HG02763 (cell line): Measurements from ENCODE around the gene PRORP.
"Not testable (repeated sequence)": the region's sequence is repeated elsewhere in the genome, so short reads cannot be mapped to it uniquely, and the experiment has no call there.

Source experiments
- ATAC-seq: cut with Tn5 transposase; IDR thresholded peaks from one replicate; pipeline ENCODE4 v1.9.1; 2021; ENCODE audit warnings: mild to moderate bottlenecking, moderate library complexity; ENCODE audit not compliant: unreplicated experiment

Gene PRORP

GRCh38 chr14:35121887-35122695, at the start of gene PRORP, which contains the start of gene PPP2R3C:
Gene PRORP (plus strand): TSS chr14:35122552. CDS start chr14:35123246, 694 bp downstream.
Gene PPP2R3C (minus strand): TSS chr14:35121990. CDS start chr14:35121959, 31 bp downstream.
- ATAC-seq: peak; percentile 81

GRCh38 chr14:35073486-35073885, 48.9 kb upstream of the PRORP start:
- no peak for ATAC-seq

DNA sequence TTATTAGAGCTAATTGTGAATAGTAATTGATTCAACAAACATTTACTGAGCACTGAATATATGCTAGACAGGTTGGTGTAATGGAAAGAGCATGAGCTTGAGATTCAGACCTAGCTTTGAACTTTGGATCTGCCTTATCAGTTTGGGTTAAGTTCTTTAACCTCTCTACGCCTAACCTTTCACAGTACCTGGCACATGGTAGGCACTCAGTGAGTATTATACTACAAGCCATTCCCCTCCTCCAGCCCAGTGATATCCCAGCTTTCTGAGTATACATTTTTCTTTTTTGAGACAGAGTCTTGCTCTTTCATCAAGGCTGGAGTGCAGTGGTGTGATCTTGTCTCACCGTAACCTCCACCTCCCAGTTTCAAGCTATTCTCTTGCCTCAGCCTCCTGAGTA, 44.3 kb upstream of the PRORP start:
- no peak for ATAC-seq

DNA sequence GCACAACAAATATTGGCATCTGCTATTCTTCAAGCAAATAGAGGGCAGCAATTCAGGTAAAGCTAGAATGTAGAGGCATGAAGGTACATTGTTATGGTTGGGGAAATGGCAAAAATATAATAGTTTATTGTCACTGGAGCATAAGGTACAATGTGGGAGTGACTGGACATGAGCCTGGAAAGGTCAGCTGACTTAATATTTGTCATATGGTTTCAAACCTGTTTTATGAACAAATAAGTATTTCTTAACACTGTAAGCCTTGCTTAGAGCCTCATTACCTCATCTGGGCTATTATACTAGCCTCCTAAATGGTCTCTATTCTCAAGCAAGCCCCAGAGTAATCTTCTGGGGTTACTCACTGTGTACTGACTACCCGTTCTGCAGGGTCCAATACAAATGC, 42.6 kb upstream of the PRORP start:
- no peak for ATAC-seq

DNA sequence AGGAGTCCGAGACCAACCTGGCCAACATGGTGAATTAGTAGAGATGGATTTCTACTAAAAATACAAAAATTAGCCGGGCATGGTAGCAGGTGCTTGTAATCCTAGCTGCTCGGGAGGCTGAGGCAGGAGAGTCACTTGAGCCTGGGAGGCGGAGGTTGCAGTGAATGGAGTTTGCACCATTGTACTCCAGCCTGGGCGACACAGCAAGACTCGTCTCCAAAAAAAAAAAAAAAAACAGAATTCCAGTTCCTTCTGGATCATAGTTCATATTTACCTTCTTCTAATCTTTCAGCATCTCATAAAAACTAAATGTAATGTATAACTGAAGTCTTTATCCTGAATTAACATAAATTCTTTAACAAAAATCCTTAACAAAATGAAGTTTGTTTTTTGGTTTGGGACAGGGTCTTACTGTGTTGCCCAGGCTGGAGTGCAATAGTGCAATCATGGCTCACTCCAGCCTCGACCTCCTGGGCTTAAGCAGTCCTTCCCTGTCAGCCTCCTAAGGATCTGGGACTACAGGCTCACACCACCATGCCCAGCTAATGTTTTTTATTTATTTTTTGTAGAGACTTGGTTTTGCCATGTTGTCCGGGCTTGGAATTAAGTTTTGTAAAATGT, 38.7 kb upstream of the PRORP start:
- ATAC-seq: no peak

DNA sequence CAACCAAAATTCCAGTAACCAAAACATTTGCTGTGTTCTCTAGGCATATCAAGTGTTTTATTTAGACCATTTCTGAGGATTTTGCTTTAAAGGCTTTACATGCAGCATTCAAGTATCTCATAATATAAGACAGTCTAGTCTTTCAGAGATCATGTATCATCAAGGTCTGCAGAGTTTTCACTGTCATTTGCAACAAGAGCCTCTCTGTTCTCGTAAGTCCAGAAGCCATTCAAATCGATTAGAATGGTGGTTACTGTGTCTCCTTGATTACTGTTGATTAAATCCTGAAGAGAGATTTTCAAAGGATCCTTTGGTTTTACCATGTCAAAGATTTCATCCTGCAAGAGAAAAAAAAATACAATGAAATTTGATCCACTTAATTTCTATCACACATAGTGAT, 36.9 kb upstream of the PRORP start:
- no peak for ATAC-seq

- no peak for ATAC-seq
Measured at GRCh38 chr14:35088514-35088913, 33.8 kb upstream of the PRORP start.

GRCh38 chr14:35094645-35095044, 27.7 kb upstream of the PRORP start:
- not testable (repeated sequence) for ATAC-seq

DNA sequence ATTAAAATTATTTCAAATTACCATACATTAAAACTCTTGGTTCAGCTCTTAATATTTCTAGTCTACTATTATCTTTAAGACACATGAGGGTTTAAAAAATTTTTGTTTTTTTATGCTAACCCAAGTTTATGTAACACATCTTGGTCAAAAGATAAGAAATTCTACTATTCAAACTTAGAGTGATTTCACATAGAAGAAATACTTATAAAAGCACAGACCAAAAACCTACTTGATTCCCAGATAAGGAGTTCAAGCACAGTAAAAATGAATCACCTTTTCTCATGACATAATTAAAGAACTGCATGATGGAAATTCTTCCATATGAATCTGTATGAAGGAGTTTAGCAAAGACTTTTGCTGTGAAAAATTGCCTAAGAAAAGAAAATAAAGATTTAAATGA, 14.5 kb upstream of the PRORP start:
- ATAC-seq: no peak

GRCh38 chr14:35112641-35113040, 9.7 kb upstream of the PRORP start:
- no peak for ATAC-seq

- no peak for ATAC-seq
Measured at GRCh38 chr14:35113308-35113950, 8.9 kb upstream of the PRORP start.

DNA sequence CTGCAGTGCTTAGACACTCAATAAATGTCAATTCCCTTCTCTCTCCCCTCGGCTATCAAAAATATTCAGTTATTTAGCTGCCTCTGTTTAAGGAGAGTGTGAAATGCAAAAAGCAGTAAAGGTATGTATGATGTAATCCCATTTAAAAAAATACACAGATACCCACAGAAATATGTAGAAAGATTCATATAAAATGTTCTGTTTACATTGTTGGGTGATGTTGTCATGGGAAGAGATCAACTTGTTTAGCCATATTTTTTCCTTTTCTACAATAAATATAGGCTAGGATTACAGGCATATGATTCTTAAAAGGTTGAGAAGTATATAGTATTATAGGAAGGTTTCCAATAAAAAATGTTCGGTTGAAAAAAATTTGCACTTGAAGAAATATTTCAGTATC, 8.3 kb upstream of the PRORP start:
- no peak for ATAC-seq

DNA sequence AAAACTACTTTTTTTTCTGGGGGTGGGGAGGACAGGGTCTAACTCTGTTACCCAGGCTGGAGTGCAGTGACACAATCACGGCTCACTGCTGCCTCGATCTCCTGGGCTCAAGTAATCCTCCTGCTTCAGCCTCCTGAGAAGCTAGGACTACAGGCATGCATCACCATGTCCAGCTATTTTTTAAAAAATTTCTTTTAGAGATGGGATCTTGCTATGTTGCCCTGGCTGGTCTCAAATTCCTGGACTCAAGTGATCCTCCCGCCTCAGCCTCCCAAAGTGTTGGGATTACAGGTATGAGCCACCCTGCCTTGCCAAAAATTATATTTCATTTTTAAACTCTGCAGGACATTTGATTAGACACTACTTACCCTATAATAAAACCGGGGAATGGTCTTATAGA, 6.1 kb upstream of the PRORP start:
- ATAC-seq: no peak

GRCh38 chr14:35117112-35117511, 5.2 kb upstream of the PRORP start:
- ATAC-seq: no peak

DNA sequence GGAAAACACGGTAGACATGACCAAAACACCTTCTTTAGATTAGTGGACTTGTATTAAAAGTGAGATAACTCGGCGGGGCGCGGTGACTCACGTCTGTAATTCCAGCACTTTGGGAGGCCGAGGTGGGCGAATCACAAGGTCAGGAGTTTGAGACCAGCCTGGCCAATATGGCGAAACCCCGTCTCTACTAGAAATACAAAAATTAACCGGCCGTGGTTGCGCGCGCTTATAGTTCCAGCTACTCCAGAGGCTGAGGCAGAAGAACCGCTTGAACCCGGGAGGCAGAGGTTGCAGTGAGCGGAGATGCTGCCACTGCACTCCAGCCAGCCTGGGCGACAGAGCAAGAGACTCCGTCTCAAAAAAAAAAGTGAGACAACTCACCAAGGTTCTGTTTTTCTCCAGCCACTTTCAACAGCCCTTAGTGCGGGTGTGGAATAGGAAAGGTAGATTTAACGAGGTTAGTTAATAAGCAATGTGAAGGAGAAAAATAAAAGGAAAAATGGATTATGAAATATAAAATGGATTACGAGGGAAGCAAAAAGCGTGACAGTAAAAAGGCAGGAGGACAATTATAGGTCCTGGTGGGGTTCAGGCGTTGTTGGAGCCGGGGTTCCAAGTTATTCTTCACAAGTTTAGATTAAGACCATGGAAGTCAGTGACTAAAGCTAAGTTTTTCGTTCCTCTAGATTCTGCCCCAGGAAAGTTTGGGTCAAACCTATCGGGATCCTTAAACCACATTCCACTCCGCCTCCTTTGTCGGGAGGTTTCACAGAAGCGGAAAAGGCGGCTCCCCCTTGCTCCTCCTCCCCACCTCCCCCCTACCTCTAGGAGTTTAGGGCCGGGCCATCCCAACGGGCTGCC, 1.1 kb upstream of the PRORP start:
- ATAC-seq: no peak

GRCh38 chr14:35122696-35123387, 490 bp downstream of the PRORP start:
- peak; percentile 33 for ATAC-seq

- ATAC-seq: no peak
Measured at GRCh38 chr14:35123388-35123703, 994 bp downstream of the PRORP start.

- no peak for ATAC-seq
Measured at GRCh38 chr14:35124127-35124526, 1.8 kb downstream of the PRORP start.

GRCh38 chr14:35133542-35134328, 11.4 kb downstream of the PRORP start:
- ATAC-seq: no peak
